Type B pancreatic cell (in vitro differentiated cells): ENCODE data around the gene CCDC12. TPM values are rescaled to one million over a fixed set of nuclear protein-coding genes. Genes with fewer than 3 reads are reported as not detected.
A peak's percentile ranks its signal among the peaks of the same experiment; 100 is the strongest.

Source experiments
- DNase-seq: peaks from one replicate; pipeline ENCODE4 v3.0.0; 2021; ENCODE audit warnings: mixed read lengths; ENCODE audit not compliant: unreplicated experiment; ENCODE audit errors: extremely low spot score
- H3K27ac Mint-ChIP-seq: 2 replicates; pipeline ENCODE4 v1.8.0; 2021; ENCODE audit warnings: mild to moderate bottlenecking, mixed read lengths
- H3K27me3 Mint-ChIP-seq: 2 replicates; pipeline ENCODE4 v1.8.0; 2021; ENCODE audit warnings: mixed read lengths
- H3K36me3 Mint-ChIP-seq: 2 replicates; pipeline ENCODE4 v1.8.0; 2021; ENCODE audit warnings: mixed read lengths
- H3K4me1 Mint-ChIP-seq: one replicate; pipeline ENCODE4 v1.8.0; 2021; ENCODE audit warnings: mixed read lengths; ENCODE audit not compliant: unreplicated experiment
- H3K4me3 Mint-ChIP-seq: 2 replicates; pipeline ENCODE4 v1.8.0; 2021; ENCODE audit warnings: mild to moderate bottlenecking, mixed read lengths
- H3K9me3 Mint-ChIP-seq: 2 replicates; pipeline ENCODE4 v1.8.0; 2021; ENCODE audit warnings: mixed read lengths
- CTCF ChIP-seq: fragments of 200-600 bp; sonication (generic); conservative IDR thresholded peaks from 2 replicates; pipeline ENCODE4 v1.5.0; 2021; ENCODE audit warnings: antibody characterized with exemption, mild to moderate bottlenecking
- total RNA-seq: library from RNA; stranded (reverse); gene quantifications from 2 replicates; pipeline ENCODE4 v1.2.1, GENCODE V29; 2021; ENCODE audit warnings: low replicate concordance

CCDC12 gene
- total RNA-seq, 1 donor from 2014 or later, result 46.7 TPM

GRCh38 chr3:46952813-46953212 is 23.7 kb downstream of the CCDC12 start:
- Mint-ChIP-seq H3K27ac (peak overlapping the region; percentile 12), H3K27me3 (no peaks in the 10 kb centered on the region), H3K36me3 (peaks cover 12% of the 10 kb centered on the region), H3K4me1 (peaks cover 56% of the 10 kb centered on the region), H3K9me3 (no peaks in the 10 kb centered on the region), H3K4me3 (no peak overlapping the region)
- TF ChIP-seq CTCF, result no peak
- no peak for DNase-seq

GRCh38 chr3:46950650-46951241 is 25.8 kb downstream of the CCDC12 start:
- H3K4me1 Mint-ChIP-seq, result peaks cover 69% of the 10 kb centered on the region
- H3K27me3 Mint-ChIP-seq, result no peaks in the 10 kb centered on the region
- no peak overlapping the region for H3K4me3 Mint-ChIP-seq
- H3K36me3 Mint-ChIP-seq, result peaks cover 27% of the 10 kb centered on the region
- no peak overlapping the region for H3K27ac Mint-ChIP-seq
- H3K9me3 Mint-ChIP-seq, result peaks cover 8% of the 10 kb centered on the region
- no peak for TF ChIP-seq CTCF
- no peak for DNase-seq

- TF ChIP-seq CTCF, result no peak
- no peak for DNase-seq
- H3K27me3 Mint-ChIP-seq, result no peaks in the 10 kb centered on the region
- peak overlapping the region; percentile 44 for H3K27ac Mint-ChIP-seq
- H3K36me3 Mint-ChIP-seq, result peaks cover 32% of the 10 kb centered on the region
- no peak overlapping the region for H3K4me3 Mint-ChIP-seq
- H3K4me1 Mint-ChIP-seq, result peaks cover 69% of the 10 kb centered on the region
- H3K9me3 Mint-ChIP-seq, result peaks cover 9% of the 10 kb centered on the region
These were observed 26.4 kb downstream of the CCDC12 start for GRCh38 chr3:46950177-46950576.

- H3K27ac Mint-ChIP-seq, result peak overlapping the region; percentile 97
- no peak for DNase-seq
- H3K4me1 Mint-ChIP-seq, result peaks cover 70% of the 10 kb centered on the region
- peaks cover 32% of the 10 kb centered on the region for H3K36me3 Mint-ChIP-seq
- peaks cover 9% of the 10 kb centered on the region for H3K9me3 Mint-ChIP-seq
- peak overlapping the region; percentile 63 for H3K4me3 Mint-ChIP-seq
- H3K27me3 Mint-ChIP-seq, result no peaks in the 10 kb centered on the region
- TF ChIP-seq CTCF, result no peak
These were observed 27.5 kb downstream of the CCDC12 start for GRCh38 chr3:46948830-46949671.

GRCh38 chr3:46947981-46948791 is 28.4 kb downstream of the CCDC12 start:
- Mint-ChIP-seq H3K9me3 (peaks cover 9% of the 10 kb centered on the region), H3K4me1 (peaks cover 69% of the 10 kb centered on the region), H3K36me3 (peaks cover 32% of the 10 kb centered on the region), H3K27ac (peak overlapping the region; percentile 97), H3K27me3 (no peaks in the 10 kb centered on the region), H3K4me3 (peak overlapping the region; percentile 66)
- DNase-seq, result no peak
- TF ChIP-seq CTCF, result no peak
